ENCODE results near the gene SLC1A4. TPM values are rescaled to one million over a fixed set of nuclear protein-coding genes. Genes with fewer than 3 reads are reported as not detected.
"Not testable (repeated sequence)": the region's sequence is repeated elsewhere in the genome, so short reads cannot be mapped to it uniquely, and the experiment has no call there.

The SLC1A4 gene
- total and polyA plus RNA-seq, 4 donors = 6.3 to 27.4 (median 8.1) TPM

- H3K4me1 ChIP-seq (ENCODE audit: control insufficient read depth in 5 of 5, insufficient read depth in 5 of 5, low read length in 5 of 5) = no peaks in the 10 kb centered on the region
- 86 to 90% methylated on average over 9 of the region's 9 CpGs for WGBS, 2 donors
- no peak for TF ChIP-seq CTCF (IDR thresholded peaks at IDR 0.05; ENCODE audit: control extremely low read depth, extremely low read depth)
- H3K9ac ChIP-seq (ENCODE audit: insufficient read depth in 1 of 2, low read length in 2 of 2) = no peak overlapping the region
- no peaks in the 10 kb centered on the region for H3K36me3 ChIP-seq (ENCODE audit: control insufficient read depth in 4 of 4, insufficient read depth in 4 of 4, low read length in 4 of 4)
- H3K9me3 ChIP-seq (ENCODE audit: control insufficient read depth in 4 of 4, insufficient read depth in 3 of 4, low read length in 3 of 4) = peaks cover 0 to 4% (median under 1%) of the 10 kb centered on the region in 4 donors
- no peaks in the 10 kb centered on the region for H3K27me3 ChIP-seq (ENCODE audit: control insufficient read depth in 3 of 3, insufficient read depth in 3 of 3, low read length in 2 of 3)
- DNase-seq (no peak), ATAC-seq (ENCODE audit: insufficient read depth, low FRiP score) (no peak)
- no peak overlapping the region for H3K27ac ChIP-seq (ENCODE audit: low read depth in 1 of 2, low read length in 1 of 2)
- no peak overlapping the region for H3K4me3 ChIP-seq
Measured at GRCh38 chr2:64958556-64958955, 30.6 kb upstream of the SLC1A4 start.

GRCh38 chr2:64960819-64961218 lies 28.4 kb upstream of the SLC1A4 start:
- H3K9ac ChIP-seq (ENCODE audit: insufficient read depth in 1 of 2, low read length in 2 of 2) = no peak overlapping the region

GRCh38 chr2:64963138-64963537 lies 26.1 kb upstream of the SLC1A4 start:
- not testable (repeated sequence) for DNase-seq; H3K27me3 ChIP-seq (ENCODE audit: control insufficient read depth in 3 of 3, insufficient read depth in 3 of 3, low read length in 2 of 3); H3K9ac ChIP-seq (ENCODE audit: insufficient read depth in 1 of 2, low read length in 2 of 2); H3K4me1 ChIP-seq (ENCODE audit: control insufficient read depth in 5 of 5, insufficient read depth in 5 of 5, low read length in 5 of 5); ATAC-seq (ENCODE audit: insufficient read depth, low FRiP score); H3K36me3 ChIP-seq (ENCODE audit: control insufficient read depth in 4 of 4, insufficient read depth in 4 of 4, low read length in 4 of 4); H3K9me3 ChIP-seq (ENCODE audit: control insufficient read depth in 4 of 4, insufficient read depth in 3 of 4, low read length in 3 of 4); H3K4me3 ChIP-seq; H3K27ac ChIP-seq (ENCODE audit: low read depth in 1 of 2, low read length in 1 of 2)
- 43 to 69% methylated on average over 4 of the region's 4 CpGs for whole genome bisulfite sequencing, 2 donors

More at GRCh38 chr2:64960819-64961218, 28.4 kb upstream of the SLC1A4 start:
- TF ChIP-seq CTCF (IDR thresholded peaks at IDR 0.05; ENCODE audit: control extremely low read depth, extremely low read depth) = no peak
- no peaks in the 10 kb centered on the region for H3K36me3 ChIP-seq (ENCODE audit: control insufficient read depth in 4 of 4, insufficient read depth in 4 of 4, low read length in 4 of 4)
- WGBS, 2 donors = 68 to 72% methylated on average over 2 of the region's 2 CpGs
- no peaks in the 10 kb centered on the region for H3K4me1 ChIP-seq (ENCODE audit: control insufficient read depth in 5 of 5, insufficient read depth in 5 of 5, low read length in 5 of 5)
- H3K27me3 ChIP-seq (ENCODE audit: control insufficient read depth in 3 of 3, insufficient read depth in 3 of 3, low read length in 2 of 3) = no peaks in the 10 kb centered on the region
- no peak overlapping the region for H3K27ac ChIP-seq (ENCODE audit: low read depth in 1 of 2, low read length in 1 of 2)
- no peak overlapping the region for H3K4me3 ChIP-seq
- DNase-seq (no peak), ATAC-seq (ENCODE audit: insufficient read depth, low FRiP score) (no peak)
- peaks cover 0 to 1% (median 0%) of the 10 kb centered on the region in 4 donors for H3K9me3 ChIP-seq (ENCODE audit: control insufficient read depth in 4 of 4, insufficient read depth in 3 of 4, low read length in 3 of 4)

- H3K36me3 ChIP-seq (ENCODE audit: control insufficient read depth in 4 of 4, insufficient read depth in 4 of 4, low read length in 4 of 4) = no peaks in the 10 kb centered on the region
- no peak for TF ChIP-seq CTCF (IDR thresholded peaks at IDR 0.05; ENCODE audit: control extremely low read depth, extremely low read depth)
- no peak overlapping the region for H3K27ac ChIP-seq (ENCODE audit: low read depth in 1 of 2, low read length in 1 of 2)
- DNase-seq (no peak), ATAC-seq (ENCODE audit: insufficient read depth, low FRiP score) (no peak)
- H3K9ac ChIP-seq (ENCODE audit: insufficient read depth in 1 of 2, low read length in 2 of 2) = no peak overlapping the region
- no peaks in the 10 kb centered on the region for H3K4me1 ChIP-seq (ENCODE audit: control insufficient read depth in 5 of 5, insufficient read depth in 5 of 5, low read length in 5 of 5)
- H3K9me3 ChIP-seq (ENCODE audit: control insufficient read depth in 4 of 4, insufficient read depth in 3 of 4, low read length in 3 of 4) = peaks cover 0 to 2% (median 0%) of the 10 kb centered on the region in 4 donors
- no peaks in the 10 kb centered on the region for H3K27me3 ChIP-seq (ENCODE audit: control insufficient read depth in 3 of 3, insufficient read depth in 3 of 3, low read length in 2 of 3)
- no peak overlapping the region for H3K4me3 ChIP-seq
- 81 to 94% methylated on average over 1 of the region's 1 CpG for WGBS, 2 donors
Measured at GRCh38 chr2:64963719-64964118, 25.5 kb upstream of the SLC1A4 start.

Data from lung (tissue), 12 donors.